ENCODE data around the gene TRMT10A.

Gene TRMT10A

DNA sequence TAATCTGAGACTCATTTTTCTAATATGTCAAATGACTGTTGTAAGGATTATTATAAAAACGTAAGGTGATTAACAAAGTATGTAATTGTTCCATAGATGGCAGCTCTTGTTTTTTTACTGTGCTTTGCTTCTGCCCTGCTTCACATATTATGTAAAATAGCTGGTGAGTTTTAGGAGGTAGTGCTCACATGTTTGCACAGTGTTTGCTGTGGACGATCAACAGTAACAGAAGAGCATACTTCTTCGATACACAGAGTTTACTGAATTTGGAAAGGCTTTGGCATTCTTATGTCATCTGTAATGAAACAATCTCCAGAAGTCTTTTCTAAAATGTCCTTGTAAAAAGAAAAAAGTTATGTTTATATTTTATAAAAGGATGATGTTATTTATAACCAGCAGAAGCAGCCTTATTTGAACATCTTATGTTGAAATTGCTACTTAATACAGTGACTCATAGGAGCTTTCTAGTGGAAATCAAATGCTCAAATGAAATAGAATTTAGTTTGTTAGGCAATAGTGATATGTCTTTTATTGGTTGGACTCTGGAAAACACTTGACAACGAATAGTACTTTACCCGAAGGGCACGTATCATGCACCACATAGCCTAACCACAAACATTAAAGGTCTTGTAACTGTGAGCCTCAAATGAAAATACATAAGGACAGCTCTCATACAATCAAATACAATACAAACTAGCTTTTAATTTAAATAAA is 8.8 kb upstream of the TRMT10A start:
- TF ChIP-seq, protein P1, sequence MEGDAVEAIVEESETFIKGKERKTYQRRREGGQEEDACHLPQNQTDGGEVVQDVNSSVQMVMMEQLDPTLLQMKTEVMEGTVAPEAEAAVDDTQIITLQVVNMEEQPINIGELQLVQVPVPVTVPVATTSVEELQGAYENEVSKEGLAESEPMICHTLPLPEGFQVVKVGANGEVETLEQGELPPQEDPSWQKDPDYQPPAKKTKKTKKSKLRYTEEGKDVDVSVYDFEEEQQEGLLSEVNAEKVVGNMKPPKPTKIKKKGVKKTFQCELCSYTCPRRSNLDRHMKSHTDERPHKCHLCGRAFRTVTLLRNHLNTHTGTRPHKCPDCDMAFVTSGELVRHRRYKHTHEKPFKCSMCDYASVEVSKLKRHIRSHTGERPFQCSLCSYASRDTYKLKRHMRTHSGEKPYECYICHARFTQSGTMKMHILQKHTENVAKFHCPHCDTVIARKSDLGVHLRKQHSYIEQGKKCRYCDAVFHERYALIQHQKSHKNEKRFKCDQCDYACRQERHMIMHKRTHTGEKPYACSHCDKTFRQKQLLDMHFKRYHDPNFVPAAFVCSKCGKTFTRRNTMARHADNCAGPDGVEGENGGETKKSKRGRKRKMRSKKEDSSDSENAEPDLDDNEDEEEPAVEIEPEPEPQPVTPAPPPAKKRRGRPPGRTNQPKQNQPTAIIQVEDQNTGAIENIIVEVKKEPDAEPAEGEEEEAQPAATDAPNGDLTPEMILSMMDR (IDR thresholded peaks at IDR 0.05; ENCODE audit: low read depth, low read length), result no peak
- no peak overlapping the region for H3K4me3 ChIP-seq (ENCODE audit: low read depth, low read length)
- no peaks in the 10 kb centered on the region for H3K9me3 ChIP-seq
- H3K36me3 ChIP-seq, result no peaks in the 10 kb centered on the region
- DNase-seq, result no peak
- no peaks in the 10 kb centered on the region for H3K4me1 ChIP-seq
- H3K27me3 ChIP-seq, result peaks cover 39% of the 10 kb centered on the region

DNA sequence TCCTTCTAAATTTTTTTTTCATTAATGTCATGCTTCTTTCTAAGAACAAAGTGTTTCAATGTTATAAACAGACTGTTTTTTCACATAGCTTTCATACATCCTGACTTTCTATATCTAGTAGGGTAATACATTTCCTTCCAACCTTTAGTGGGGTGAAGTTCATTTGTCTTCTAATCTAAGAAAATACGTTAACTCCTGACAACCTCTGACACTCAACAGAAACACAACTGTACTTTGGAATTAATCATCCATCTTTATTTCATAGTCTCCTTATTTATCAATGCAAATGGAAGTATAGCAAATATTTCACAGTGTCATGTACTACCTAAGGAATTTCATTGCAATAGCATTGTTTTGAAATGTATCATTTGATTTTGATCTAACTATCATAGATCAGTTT is 8.0 kb upstream of the TRMT10A start:
- H3K4me3 ChIP-seq (ENCODE audit: low read depth, low read length), result no peak overlapping the region
- peaks cover 39% of the 10 kb centered on the region for H3K27me3 ChIP-seq
- H3K9me3 ChIP-seq, result no peaks in the 10 kb centered on the region
- DNase-seq, result no peak
- H3K4me1 ChIP-seq, result no peaks in the 10 kb centered on the region
- no peaks in the 10 kb centered on the region for H3K36me3 ChIP-seq
- TF ChIP-seq, protein P1 (IDR thresholded peaks at IDR 0.05; ENCODE audit: low read depth, low read length), result no peak

DNA sequence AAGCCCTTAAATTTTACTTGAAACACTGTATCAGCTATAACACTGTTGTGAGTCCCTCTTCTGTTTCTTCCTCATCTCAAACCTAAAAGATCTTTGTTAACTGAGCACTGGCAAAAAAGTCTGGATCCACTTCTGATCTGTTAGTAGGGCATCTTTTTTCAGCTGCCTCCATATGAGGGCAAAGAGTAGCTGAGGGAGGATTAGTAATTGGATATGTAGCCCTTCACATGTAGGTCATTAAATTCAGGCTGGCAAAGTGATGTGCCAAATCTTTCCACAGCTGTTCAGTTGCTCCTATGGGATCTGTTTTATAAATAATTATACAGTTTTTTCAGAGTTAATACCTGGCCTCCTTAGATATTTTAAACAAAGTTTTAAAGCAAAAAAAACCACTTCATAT is 1.1 kb upstream of the TRMT10A start:
- H3K4me3 ChIP-seq (ENCODE audit: low read depth, low read length), result no peak overlapping the region
- no peak for DNase-seq

DNA sequence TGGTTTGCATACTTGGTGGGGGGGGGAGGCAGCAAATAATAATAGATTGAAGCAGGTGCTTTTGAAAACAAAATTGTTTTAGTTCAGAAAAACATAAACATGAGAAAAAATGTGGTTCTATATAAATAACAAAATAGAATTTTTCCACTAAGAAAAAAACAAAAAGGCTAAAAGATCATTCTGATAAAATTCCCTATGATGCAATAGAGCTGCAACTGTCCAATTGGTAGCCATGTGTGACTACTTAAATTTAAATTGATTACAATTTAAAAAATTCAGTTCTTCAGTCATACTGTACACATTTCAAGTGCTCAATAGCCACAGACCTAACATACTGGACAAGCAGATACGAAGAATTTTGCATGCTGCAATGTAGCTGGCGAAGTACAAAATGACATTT is 11.0 kb downstream of the TRMT10A start:
- no peak overlapping the region for H3K4me3 ChIP-seq (ENCODE audit: low read depth, low read length)
- H3K36me3 ChIP-seq, result no peaks in the 10 kb centered on the region
- H3K9me3 ChIP-seq, result no peaks in the 10 kb centered on the region
- TF ChIP-seq, protein P1 (IDR thresholded peaks at IDR 0.05; ENCODE audit: low read depth, low read length), result no peak
- H3K27me3 ChIP-seq, result no peaks in the 10 kb centered on the region
- H3K4me1 ChIP-seq, result no peaks in the 10 kb centered on the region
- DNase-seq, result no peak

More for the DNA sequence above, 1.1 kb upstream of the TRMT10A start:
- TF ChIP-seq, protein P1 (IDR thresholded peaks at IDR 0.05; ENCODE audit: low read depth, low read length), result no peak
- H3K9me3 ChIP-seq, result no peaks in the 10 kb centered on the region
- H3K36me3 ChIP-seq, result no peaks in the 10 kb centered on the region
- peaks cover 4% of the 10 kb centered on the region; the same call in 1 of the 2 replicates for H3K27me3 ChIP-seq
- H3K4me1 ChIP-seq, result no peaks in the 10 kb centered on the region

DNA sequence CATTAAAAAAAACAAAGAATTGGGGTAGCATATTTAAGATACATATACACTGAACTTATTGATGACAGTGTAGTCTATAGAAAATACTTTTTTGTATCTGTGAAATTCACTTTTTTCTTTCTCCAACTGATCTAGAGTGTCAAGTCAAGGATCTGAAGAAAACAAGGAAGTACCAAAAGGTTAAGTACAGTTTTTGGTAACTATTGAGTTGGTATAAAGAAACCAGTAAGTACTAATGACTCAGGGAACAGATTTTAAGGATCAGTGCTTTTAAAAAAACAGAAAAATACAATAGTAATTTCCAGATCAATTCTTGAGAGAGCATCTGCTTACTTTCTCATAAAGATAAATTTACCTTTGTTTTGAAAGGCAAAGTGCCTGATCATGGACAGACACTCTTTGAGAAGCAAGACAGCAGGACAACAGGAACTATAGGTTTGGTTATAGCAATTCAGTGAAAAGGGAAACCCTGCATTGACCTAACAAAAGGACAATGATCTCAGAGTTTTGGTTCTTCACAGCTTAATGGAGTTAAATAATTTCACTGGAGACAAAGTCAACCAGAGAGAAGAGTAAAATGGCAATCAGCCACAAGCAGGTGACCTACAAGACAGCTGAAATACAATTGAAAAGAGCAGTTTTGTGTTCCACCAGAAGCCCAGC is 23.4 kb downstream of the TRMT10A start:
- H3K4me1 ChIP-seq, result peaks cover 3% of the 10 kb centered on the region; the same call in 1 of the 2 replicates
- H3K27me3 ChIP-seq, result peaks cover 3% of the 10 kb centered on the region; the same call in 1 of the 2 replicates
- no peaks in the 10 kb centered on the region for H3K36me3 ChIP-seq
- TF ChIP-seq, protein P1 (IDR thresholded peaks at IDR 0.05; ENCODE audit: low read depth, low read length), result no peak
- H3K9me3 ChIP-seq, result no peaks in the 10 kb centered on the region
- H3K4me3 ChIP-seq (ENCODE audit: low read depth, low read length), result no peak overlapping the region
- no peak for DNase-seq

DNA sequence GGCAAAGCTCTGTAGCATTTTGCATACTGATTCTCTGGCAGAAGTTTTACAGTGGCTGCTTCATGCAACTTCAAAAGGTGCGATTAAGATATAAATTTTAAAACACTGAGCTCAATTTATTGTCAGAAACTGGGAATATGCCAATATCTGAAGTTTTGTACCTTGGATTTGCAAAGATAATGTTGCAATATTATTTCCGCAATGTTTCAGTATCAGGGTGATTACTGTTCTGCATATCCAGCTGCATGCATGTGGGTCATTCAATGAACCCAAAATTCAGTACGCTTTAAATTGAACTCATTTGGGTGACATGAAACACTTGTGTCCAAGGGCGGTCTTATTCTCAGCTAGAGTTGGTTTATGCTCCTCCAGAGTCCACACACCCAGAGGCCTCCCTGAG is 26.2 kb downstream of the TRMT10A start:
- peaks cover 3% of the 10 kb centered on the region; the same call in 1 of the 2 replicates for H3K4me1 ChIP-seq
- TF ChIP-seq, protein P1 (IDR thresholded peaks at IDR 0.05; ENCODE audit: low read depth, low read length), result no peak
- H3K9me3 ChIP-seq, result no peaks in the 10 kb centered on the region
- H3K4me3 ChIP-seq (ENCODE audit: low read depth, low read length), result no peak overlapping the region
- no peaks in the 10 kb centered on the region for H3K36me3 ChIP-seq
- no peaks in the 10 kb centered on the region for H3K27me3 ChIP-seq
- no peak for DNase-seq
